OCI-LY7 (cell line): ENCODE data around the gene ERVK3-1. TPM values are rescaled to one million over a fixed set of nuclear protein-coding genes. Genes with fewer than 3 reads are reported as not detected.

ENCODE experiments used
- BruUV-seq: library from RNA; stranded (reverse); fragments of 400-500 nt; replicated peaks from 2 replicates; lab custom pipeline; 2021; lab: Mats Ljungman, UMichigan
- CTCF ChIA-PET: fragments of 300-600 bp; sonication (Branson Sonifier 250); formaldehyde crosslinking; loops from one replicate; lab custom pipeline; 2022; ENCODE audit warnings: antibody characterized with exemption; ENCODE audit not compliant: unreplicated experiment; lab: Charles Lee
- POLR2A ChIA-PET: fragments of 300-600 bp; sonication (Branson Sonifier 250); formaldehyde crosslinking; loops from one replicate; lab custom pipeline; 2022; ENCODE audit warnings: antibody characterized with exemption; lab: Charles Lee
- DNase-seq: peaks from one replicate; pipeline ENCODE4 v3.0.0-alpha.2; 2015; ENCODE audit warnings: low spot score
- H2AFZ ChIP-seq: fragments of 200-600 bp; sonication (generic), shearing (Covaris generic); 2 replicates; pipeline ENCODE4 v1.6.1; 2014; ENCODE audit warnings: mild to moderate bottlenecking, antibody characterized with exemption, low read length, moderate library complexity
- H3K27ac ChIP-seq: fragments of 200-600 bp; sonication (generic); 2 replicates; pipeline ENCODE4 v1.5.1; 2014; ENCODE audit warnings: mixed run types, low read depth, mild to moderate bottlenecking, moderate library complexity, low read length, inconsistent platforms; ENCODE audit not compliant: poor library complexity, severe bottlenecking
- H3K36me3 ChIP-seq: fragments of 200-600 bp; sonication (generic); 2 replicates; pipeline ENCODE4 v1.6.1; 2014; ENCODE audit warnings: mild to moderate bottlenecking, antibody characterized with exemption, low read length, moderate library complexity, mixed read lengths; ENCODE audit not compliant: insufficient read depth
- H3K4me1 ChIP-seq: fragments of 200-600 bp; sonication (generic); 2 replicates; pipeline ENCODE4 v1.5.1; 2014; ENCODE audit warnings: mild to moderate bottlenecking, low read length; ENCODE audit not compliant: insufficient read depth, poor library complexity, severe bottlenecking
- H3K4me2 ChIP-seq: fragments of 200-600 bp; sonication (generic); 2 replicates; pipeline ENCODE4 v1.6.1; 2014; ENCODE audit warnings: mild to moderate bottlenecking, low read length
- H3K4me3 ChIP-seq: fragments of 200-600 bp; sonication (generic); 2 replicates; pipeline ENCODE4 v1.5.1; 2014; ENCODE audit warnings: mild to moderate bottlenecking, low read depth, low read length; ENCODE audit not compliant: poor library complexity, severe bottlenecking
- H3K79me2 ChIP-seq: fragments of 200-600 bp; sonication (generic); 2 replicates; pipeline ENCODE4 v1.6.1; 2016; ENCODE audit warnings: low read depth, mild to moderate bottlenecking, low read length, moderate library complexity, mixed read lengths; ENCODE audit not compliant: insufficient read depth
- H3K9me2 ChIP-seq: fragments of 200-600 bp; sonication (generic); 2 replicates; pipeline ENCODE4 v1.6.1; 2016; ENCODE audit warnings: mild to moderate bottlenecking, low read length, mixed read lengths; ENCODE audit not compliant: insufficient read depth
- H3K9me3 ChIP-seq: fragments of 200-600 bp; sonication (generic); 2 replicates; pipeline ENCODE4 v1.6.1; 2014; ENCODE audit warnings: mild to moderate bottlenecking, mixed run types, low read length, mixed read lengths
- H4K20me1 ChIP-seq: fragments of 200-600 bp; sonication (generic); 2 replicates; pipeline ENCODE4 v1.6.1; 2014; ENCODE audit warnings: mild to moderate bottlenecking, antibody characterized with exemption, low read length, moderate library complexity, mixed read lengths; ENCODE audit not compliant: insufficient read depth
- CTCF ChIP-seq: fragments of 200-600 bp; sonication (generic); conservative IDR thresholded peaks from 2 replicates; pipeline ENCODE4 v1.5.1; 2014; ENCODE audit warnings: mild to moderate bottlenecking, antibody characterized with exemption, low read length, moderate library complexity, mixed read lengths
- EZH2phosphoT487 ChIP-seq: fragments of 200-600 bp; sonication (generic); IDR thresholded peaks from 2 replicates; pipeline ENCODE4 v1.6.1; 2018; ENCODE audit warnings: low read depth, borderline replicate concordance, mild to moderate bottlenecking, mixed run types, antibody characterized with exemption, low read length, moderate library complexity, mixed read lengths
- intact Hi-C: fragments of 100-400 bp; cut with micrococcal nuclease; formaldehyde crosslinking; loops from one replicate; pipeline ENCODE4 v1.10.0; 2022; ENCODE audit not compliant: unreplicated experiment
- total RNA-seq, 2 experiments: library from RNA; depleted of rRNA in 1 of 2; stranded (reverse); fragments of >200 nt in 1 of 2; shearing (Covaris generic) in 1 of 2; gene quantifications; 2 replicates each; pipeline ENCODE4 v1.2.3, GENCODE V29; 2014 to 2022

ERVK3-1 gene
- total RNA-seq, 2 experiments from 2014 or later: 48.1 to 61.7 TPM

DNA sequence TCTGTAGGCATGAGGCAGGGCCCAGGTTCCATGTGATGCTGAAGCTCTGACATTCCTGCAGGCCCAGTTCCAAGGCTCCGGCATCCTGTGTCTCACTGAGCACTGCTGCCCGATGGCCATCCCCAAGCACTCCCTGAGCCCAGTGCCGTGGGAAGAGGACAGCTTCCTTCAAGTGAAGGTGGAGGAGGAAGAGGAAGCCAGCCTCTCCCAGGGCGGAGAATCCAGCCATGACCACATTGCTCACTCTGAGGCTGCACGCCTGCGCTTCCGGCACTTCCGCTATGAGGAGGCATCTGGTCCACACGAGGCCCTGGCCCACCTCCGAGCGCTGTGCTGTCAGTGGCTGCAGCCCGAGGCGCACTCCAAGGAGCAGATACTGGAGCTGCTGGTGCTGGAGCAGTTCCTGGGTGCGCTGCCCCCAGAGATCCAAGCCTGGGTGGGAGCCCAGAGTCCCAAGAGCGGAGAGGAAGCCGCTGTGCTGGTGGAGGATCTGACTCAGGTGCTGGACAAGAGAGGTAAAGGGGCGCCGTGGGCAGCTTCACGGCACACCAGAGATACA, 29.6 kb downstream of the ERVK3-1 start:
- Histone ChIP-seq H3K9me3 (no peaks in the 10 kb centered on the region), H2AFZ (no peak overlapping the region), H3K36me3 (peaks cover 15% of the 10 kb centered on the region; the same call in 1 of the 2 replicates), H3K9me2 (no peaks in the 10 kb centered on the region), H4K20me1 (no peaks in the 10 kb centered on the region), H3K27ac (no peak overlapping the region), H3K4me1 (no peaks in the 10 kb centered on the region), H3K4me2 (no peak overlapping the region), H3K79me2 (no peaks in the 10 kb centered on the region), H3K4me3 (no peak overlapping the region)
- POLR2A ChIA-PET: no interaction called here
- DNase-seq: no peak
- intact Hi-C loops: no loop called here
- TF ChIP-seq CTCF (no peak), EZH2phosphoT487 (no peak)
- CTCF ChIA-PET: no interaction called here
- no TSS peak for BruUV-seq

DNA sequence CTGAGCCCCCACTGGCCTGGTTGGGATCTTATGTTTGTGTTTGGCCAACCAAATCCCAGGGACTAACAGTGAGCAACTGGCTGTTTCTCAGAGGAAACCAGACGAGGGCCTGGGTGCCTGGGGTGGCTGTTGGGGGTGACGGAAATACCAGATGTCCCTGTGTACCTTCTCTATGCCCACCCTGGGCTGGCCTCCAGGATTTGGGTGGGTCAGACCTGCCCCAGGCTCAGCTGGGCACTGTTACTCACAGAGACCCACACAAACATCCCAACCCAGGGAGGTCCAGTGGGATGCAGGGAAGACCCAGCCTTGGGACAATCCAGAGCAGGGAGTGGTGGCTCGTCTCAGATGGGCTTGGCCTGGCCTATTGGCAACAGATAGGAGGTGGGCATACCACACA, 30.5 kb downstream of the ERVK3-1 start:
- no peaks in the 10 kb centered on the region for H3K4me1 ChIP-seq
- H3K36me3 ChIP-seq: peaks cover 15% of the 10 kb centered on the region; the same call in 1 of the 2 replicates
- H3K9me3 ChIP-seq: no peaks in the 10 kb centered on the region
- no peaks in the 10 kb centered on the region for H3K9me2 ChIP-seq
- H4K20me1 ChIP-seq: no peaks in the 10 kb centered on the region
- DNase-seq: no peak
- no peak overlapping the region for H3K27ac ChIP-seq
- intact Hi-C loops: no loop called here
- ChIA-PET CTCF (no interaction called here), POLR2A (no interaction called here)
- H2AFZ ChIP-seq: no peak overlapping the region
- no peaks in the 10 kb centered on the region for H3K79me2 ChIP-seq
- BruUV-seq: no TSS peak
- no peak for TF ChIP-seq EZH2phosphoT487
- no peak for TF ChIP-seq CTCF
- no peak overlapping the region for H3K4me3 ChIP-seq
- H3K4me2 ChIP-seq: no peak overlapping the region

DNA sequence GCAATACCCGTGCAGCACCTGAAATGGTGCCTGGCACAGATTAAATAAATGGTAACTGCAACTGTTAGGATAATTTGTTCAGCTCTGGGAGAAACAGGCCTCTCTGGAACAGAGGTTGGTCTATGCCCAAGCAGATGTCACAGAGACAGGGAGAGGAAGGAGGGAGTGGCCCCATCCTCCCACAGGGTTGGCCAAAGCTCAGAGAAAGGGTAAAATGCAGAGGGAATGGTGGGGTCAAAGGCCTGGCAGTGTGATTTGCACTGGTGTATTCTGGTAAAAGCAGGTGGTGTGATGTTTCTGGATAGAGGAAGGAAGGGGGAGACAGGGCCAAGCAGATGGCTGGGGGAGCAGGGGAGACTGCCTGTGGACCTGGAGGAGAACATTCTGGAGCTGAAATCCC, 31.0 kb downstream of the ERVK3-1 start:
- DNase-seq: no peak
- POLR2A ChIA-PET: no interaction called here
- TF ChIP-seq EZH2phosphoT487: no peak
- no peak for TF ChIP-seq CTCF
- intact Hi-C loops: no loop called here
- H3K4me2 ChIP-seq: no peak overlapping the region
- H3K9me2 ChIP-seq: no peaks in the 10 kb centered on the region
- BruUV-seq: no TSS peak
- no peak overlapping the region for H3K27ac ChIP-seq
- no peak overlapping the region for H2AFZ ChIP-seq
- CTCF ChIA-PET: no interaction called here
- no peaks in the 10 kb centered on the region for H4K20me1 ChIP-seq
- no peak overlapping the region for H3K4me3 ChIP-seq
- no peaks in the 10 kb centered on the region for H3K9me3 ChIP-seq
- no peaks in the 10 kb centered on the region for H3K4me1 ChIP-seq
- H3K79me2 ChIP-seq: no peaks in the 10 kb centered on the region
- peaks cover 15% of the 10 kb centered on the region; the same call in 1 of the 2 replicates for H3K36me3 ChIP-seq
